Vagina (tissue), 2 donors: ENCODE data around the gene ZNF487.

ENCODE experiments used
- POLR2A ChIP-seq, 2 donors: fragments of 450-650 bp; IDR thresholded peaks; one replicate each; pipeline ENCODE4 v1.6.1; 2017; ENCODE audit warnings: antibody characterized with exemption in 2 of 2, mild to moderate bottlenecking in 2 of 2, moderate library complexity in 2 of 2
- POLR2AphosphoS5 ChIP-seq, 2 donors: sonication (generic); formaldehyde crosslinking; IDR thresholded peaks; one replicate each; pipeline ENCODE4 v1.9.0; 2017; ENCODE audit warnings: antibody characterized with exemption in 2 of 2, mild to moderate bottlenecking in 2 of 2, low read depth in 1 of 2; ENCODE audit not compliant: insufficient read depth in 1 of 2

- TF ChIP-seq POLR2AphosphoS5 (IDR thresholded peaks at IDR 0.05; ENCODE audit: insufficient read depth in 1 of 2, low read depth in 1 of 2) (no peak), POLR2A (IDR thresholded peaks at IDR 0.05) (no peak)
Observed at GRCh38 chr10:43444897-43445466, 8.1 kb downstream of the ZNF487 start.
